GM23338 (cell line): ENCODE data around the gene MET. TPM values are rescaled to one million over a fixed set of nuclear protein-coding genes. Genes with fewer than 3 reads are reported as not detected.

Experiments used
- ATAC-seq: fragments of 200-7000 bp; cut with Tn5 transposase; 3 replicates; pipeline ENCODE4 v1.9.1; 2020
- DNase-seq: peaks from one replicate; pipeline ENCODE4 v3.0.0-alpha.2; 2015; ENCODE audit warnings: low spot score
- H2AFZ ChIP-seq: fragments of 200-600 bp; sonication (generic); 2 replicates; pipeline ENCODE4 v1.8.0; 2016; ENCODE audit warnings: antibody characterized with exemption, mild to moderate bottlenecking, moderate library complexity
- H3F3A ChIP-seq: fragments of 200-600 bp; sonication (generic); replicated peaks from 2 replicates; pipeline ENCODE4 v1.8.0; 2017; ENCODE audit warnings: antibody characterized with exemption, mixed run types, low read depth
- H3K27ac ChIP-seq: fragments of 200-600 bp; sonication (generic); 2 replicates; pipeline ENCODE4 v1.6.1; 2016; ENCODE audit warnings: low read depth
- H3K27me3 ChIP-seq: fragments of 200-600 bp; sonication (generic); 2 replicates; pipeline ENCODE4 v1.8.0; 2016; ENCODE audit warnings: mild to moderate bottlenecking, mixed run types, moderate library complexity; ENCODE audit not compliant: insufficient read depth
- H3K36me3 ChIP-seq: fragments of 200-600 bp; sonication (generic); 2 replicates; pipeline ENCODE4 v1.8.0; 2016; ENCODE audit warnings: mild to moderate bottlenecking; ENCODE audit not compliant: insufficient read depth
- H3K4me1 ChIP-seq: fragments of 200-600 bp; sonication (generic); 2 replicates; pipeline ENCODE4 v1.8.0; 2016; ENCODE audit warnings: mild to moderate bottlenecking, moderate library complexity; ENCODE audit not compliant: insufficient read depth
- H3K4me2 ChIP-seq: fragments of 200-600 bp; sonication (generic); 2 replicates; pipeline ENCODE4 v1.7.1; 2017; ENCODE audit warnings: mixed run types
- H3K4me3 ChIP-seq: fragments of 200-600 bp; sonication (generic); 2 replicates; pipeline ENCODE4 v1.6.1; 2016; ENCODE audit warnings: mixed run types
- H3K79me2 ChIP-seq: fragments of 200-600 bp; sonication (generic); replicated peaks from 2 replicates; pipeline ENCODE4 v1.8.0; 2017; ENCODE audit warnings: mild to moderate bottlenecking; ENCODE audit not compliant: insufficient read depth
- H3K9me2 ChIP-seq: fragments of 200-600 bp; sonication (generic); 2 replicates; pipeline ENCODE4 v1.8.0; 2017; ENCODE audit not compliant: insufficient read depth
- H4K20me1 ChIP-seq: fragments of 200-600 bp; sonication (generic); replicated peaks from 2 replicates; pipeline ENCODE4 v1.8.0; 2017; ENCODE audit warnings: mild to moderate bottlenecking; ENCODE audit not compliant: insufficient read depth
- H3K27ac Mint-ChIP-seq: 2 replicates; pipeline ENCODE4 v1.8.0; 2020; ENCODE audit warnings: inconsistent platforms, mild to moderate bottlenecking, moderate library complexity, mixed read lengths
- H3K27me3 Mint-ChIP-seq: 3 replicates; pipeline ENCODE4 v1.8.0; 2022; ENCODE audit warnings: low read depth, mild to moderate bottlenecking, moderate library complexity, mixed read lengths, inconsistent platforms; ENCODE audit not compliant: insufficient read depth, poor library complexity
- H3K36me3 Mint-ChIP-seq: 3 replicates; pipeline ENCODE4 v1.8.0; 2021; ENCODE audit warnings: low read depth, mild to moderate bottlenecking, inconsistent platforms, moderate library complexity, mixed read lengths
- H3K4me1 Mint-ChIP-seq: 3 replicates; pipeline ENCODE4 v1.8.0; 2020; ENCODE audit warnings: mild to moderate bottlenecking, inconsistent platforms, mixed read lengths
- H3K4me3 Mint-ChIP-seq: 3 replicates; pipeline ENCODE4 v1.8.0; 2021; ENCODE audit warnings: moderate library complexity, mild to moderate bottlenecking, inconsistent platforms, mixed read lengths
- H3K9me3 Mint-ChIP-seq: 3 replicates; pipeline ENCODE4 v1.8.0; 2020; ENCODE audit warnings: moderate library complexity, mild to moderate bottlenecking, inconsistent platforms, mixed read lengths
- CREB1 ChIP-seq: fragments of 250-450 bp; sonication (Bioruptor Pico); IDR thresholded peaks from 2 replicates; pipeline ENCODE4 v1.5.0; 2020; ENCODE audit warnings: low read depth, mild to moderate bottlenecking, moderate library complexity
- CTCF ChIP-seq, 2 experiments: fragments of 200-600 bp in 1 of 2; sonication (generic) in 1 of 2; conservative IDR thresholded peaks; 2 replicates each; pipeline versions ENCODE4 v1.5.1 to v1.6.1; 2016 to 2017; ENCODE audit warnings: antibody characterized with exemption in 2 of 2, low read depth in 2 of 2, mild to moderate bottlenecking in 2 of 2, moderate library complexity in 1 of 2
- ETS1 ChIP-seq: IDR thresholded peaks from 2 replicates; pipeline ENCODE4 v1.6.1; 2016; ENCODE audit warnings: antibody characterized with exemption
- EZH2 ChIP-seq: fragments of 200-600 bp; sonication (generic); IDR thresholded peaks from one replicate; pipeline ENCODE4 v1.8.0; 2017; ENCODE audit warnings: antibody characterized with exemption, mild to moderate bottlenecking, low read depth; ENCODE audit not compliant: unreplicated experiment
- EZH2phosphoT487 ChIP-seq: fragments of 200-600 bp; sonication (generic); IDR thresholded peaks from one replicate; pipeline ENCODE4 v1.8.1; 2018; ENCODE audit warnings: antibody characterized with exemption; ENCODE audit not compliant: unreplicated experiment
- JUNB ChIP-seq: IDR thresholded peaks from one replicate; pipeline ENCODE4 v1.6.1; 2016; ENCODE audit warnings: antibody characterized with exemption; ENCODE audit not compliant: unreplicated experiment
- NANOG ChIP-seq: IDR thresholded peaks from 2 replicates; pipeline ENCODE4 v1.6.1; 2016; ENCODE audit warnings: antibody characterized with exemption, borderline replicate concordance
- POLR2AphosphoS5 ChIP-seq: IDR thresholded peaks from 2 replicates; pipeline ENCODE4 v1.6.1; 2016; ENCODE audit warnings: antibody characterized with exemption, low read depth
- REST ChIP-seq: IDR thresholded peaks from one replicate; pipeline ENCODE4 v1.6.1; 2018; ENCODE audit warnings: antibody characterized with exemption; ENCODE audit not compliant: unreplicated experiment
- STAT1 ChIP-seq: IDR thresholded peaks from one replicate; pipeline ENCODE4 v1.6.1; 2016; ENCODE audit warnings: antibody characterized with exemption; ENCODE audit not compliant: unreplicated experiment
- ZNF114 ChIP-seq: fragments of 250-450 bp; sonication (Bioruptor Pico); IDR thresholded peaks from 2 replicates; pipeline ENCODE4 v1.5.0; 2020; ENCODE audit warnings: mild to moderate bottlenecking, moderate library complexity
- ZNF331 ChIP-seq: fragments of 250-450 bp; sonication (Bioruptor Pico); IDR thresholded peaks from 2 replicates; pipeline ENCODE4 v1.5.0; 2020; ENCODE audit warnings: low read depth, mild to moderate bottlenecking, moderate library complexity
- ZNF462 ChIP-seq: fragments of 250-450 bp; sonication (Bioruptor Pico); IDR thresholded peaks from 2 replicates; pipeline ENCODE4 v1.5.0; 2020; ENCODE audit warnings: mild to moderate bottlenecking, moderate library complexity
- polyA plus RNA-seq: library from polyadenylated mRNA; unstranded; fragments of >200 nt; fragmentation: Nextera tagmentation; extraction: Ambion mirVana; gene quantifications from 2 replicates; pipeline ENCODE4 v1.2.1, GENCODE V29; 2016
- total RNA-seq: library from RNA; depleted of rRNA; stranded (reverse); fragments of >200 nt; shearing (Covaris generic); gene quantifications from 2 replicates; pipeline ENCODE4 v1.2.3, GENCODE V29; 2014

Gene MET
- total and polyA plus RNA-seq, 2 experiments from 2014 or later = 4.8 to 23.1 TPM

GRCh38 chr7:116770941-116771340 lies 98.9 kb downstream of the MET start (continued):
- no peak for TF ChIP-seq ZNF462 (CRISPR knock-in tag)
- no peak for TF ChIP-seq CREB1 (CRISPR knock-in tag)

- ATAC-seq = no peak
- Histone ChIP-seq H3K4me1 (no peaks in the 10 kb centered on the region), H3K27me3 (peaks cover 34% of the 10 kb centered on the region; the same call in 1 of the 2 replicates), H3K79me2 (no peaks in the 10 kb centered on the region), H3K4me3 (no peak overlapping the region), H3K9me2 (no peaks in the 10 kb centered on the region), H4K20me1 (peaks cover 11% of the 10 kb centered on the region; the same call in 1 of the 2 replicates), H2AFZ (no peak overlapping the region), H3K36me3 (no peaks in the 10 kb centered on the region), H3K4me2 (no peak overlapping the region), H3K27ac (no peak overlapping the region), H3F3A (no peaks in the 10 kb centered on the region)
- peaks cover 3% of the 10 kb centered on the region for H3K27me3 Mint-ChIP-seq
- no peaks in the 10 kb centered on the region for H3K9me3 Mint-ChIP-seq
- no peak for DNase-seq
- H3K4me3 Mint-ChIP-seq = no peak overlapping the region
- H3K4me1 Mint-ChIP-seq = no peaks in the 10 kb centered on the region; the same call in 2 of the 3 replicates
- no peak overlapping the region for H3K27ac Mint-ChIP-seq
- H3K36me3 Mint-ChIP-seq = no peaks in the 10 kb centered on the region
- TF ChIP-seq ETS1 (no peak), STAT1 (no peak), ZNF331 (CRISPR knock-in tag) (no peak), EZH2 (no peak), POLR2AphosphoS5 (no peak), EZH2phosphoT487 (no peak), ZNF114 (CRISPR knock-in tag) (no peak), CTCF (conservative IDR thresholded peaks at IDR 0.05; ENCODE audit: low read depth in 2 of 2) (no peak), CREB1 (CRISPR knock-in tag) (no peak), REST (no peak), NANOG (no peak), JUNB (no peak)
These were observed 99.6 kb downstream of the MET start for GRCh38 chr7:116771640-116772039.
